OCI-LY7 (cell line): ENCODE results near the gene FGGY.

Experiments used
- EZH2phosphoT487 ChIP-seq: fragments of 200-600 bp; sonication (generic); IDR thresholded peaks from 2 replicates; pipeline ENCODE4 v1.6.1; 2018; ENCODE audit warnings: low read depth, borderline replicate concordance, mild to moderate bottlenecking, mixed run types, antibody characterized with exemption, low read length, moderate library complexity, mixed read lengths
- TF ChIP-seq, protein P1 (sequence below): fragments of 200-600 bp; sonication (generic); conservative IDR thresholded peaks from 2 replicates; pipeline ENCODE4 v1.5.1; 2014; ENCODE audit warnings: mild to moderate bottlenecking, antibody characterized with exemption, low read length, moderate library complexity, mixed read lengths

DNA sequence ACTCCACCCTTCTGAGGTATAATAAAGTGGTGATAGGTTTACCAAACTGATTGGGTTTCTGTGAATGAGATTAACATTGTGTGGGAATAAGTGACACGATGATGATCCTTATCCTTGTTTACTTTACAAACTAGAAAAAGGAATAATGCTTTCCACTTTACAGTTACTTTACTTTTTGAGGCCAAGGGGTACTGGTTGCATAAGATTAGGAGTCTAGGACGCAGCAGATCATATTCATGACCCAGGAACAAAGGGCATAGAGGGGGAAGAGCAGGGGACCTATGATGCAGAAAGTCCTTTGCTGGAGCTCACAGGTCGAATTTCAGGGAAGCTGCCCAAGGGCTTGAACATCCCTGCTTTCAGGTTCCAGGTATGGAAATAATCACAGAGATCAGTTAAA lies 20.4 kb downstream of the FGGY start:
- TF ChIP-seq, protein P1, sequence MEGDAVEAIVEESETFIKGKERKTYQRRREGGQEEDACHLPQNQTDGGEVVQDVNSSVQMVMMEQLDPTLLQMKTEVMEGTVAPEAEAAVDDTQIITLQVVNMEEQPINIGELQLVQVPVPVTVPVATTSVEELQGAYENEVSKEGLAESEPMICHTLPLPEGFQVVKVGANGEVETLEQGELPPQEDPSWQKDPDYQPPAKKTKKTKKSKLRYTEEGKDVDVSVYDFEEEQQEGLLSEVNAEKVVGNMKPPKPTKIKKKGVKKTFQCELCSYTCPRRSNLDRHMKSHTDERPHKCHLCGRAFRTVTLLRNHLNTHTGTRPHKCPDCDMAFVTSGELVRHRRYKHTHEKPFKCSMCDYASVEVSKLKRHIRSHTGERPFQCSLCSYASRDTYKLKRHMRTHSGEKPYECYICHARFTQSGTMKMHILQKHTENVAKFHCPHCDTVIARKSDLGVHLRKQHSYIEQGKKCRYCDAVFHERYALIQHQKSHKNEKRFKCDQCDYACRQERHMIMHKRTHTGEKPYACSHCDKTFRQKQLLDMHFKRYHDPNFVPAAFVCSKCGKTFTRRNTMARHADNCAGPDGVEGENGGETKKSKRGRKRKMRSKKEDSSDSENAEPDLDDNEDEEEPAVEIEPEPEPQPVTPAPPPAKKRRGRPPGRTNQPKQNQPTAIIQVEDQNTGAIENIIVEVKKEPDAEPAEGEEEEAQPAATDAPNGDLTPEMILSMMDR, result no peak
- TF ChIP-seq EZH2phosphoT487, result no peak
